GM19397 (cell line): Measurements from ENCODE around the gene DDX24.

ENCODE experiments used
- ATAC-seq: cut with Tn5 transposase; IDR thresholded peaks from one replicate; pipeline ENCODE4 v1.9.1; 2021; ENCODE audit warnings: mild to moderate bottlenecking, moderate library complexity; ENCODE audit not compliant: unreplicated experiment

DDX24 gene

GRCh38 chr14:94115058-94115591 is 34.1 kb upstream of the DDX24 start:
- ATAC-seq, result no peak

DNA sequence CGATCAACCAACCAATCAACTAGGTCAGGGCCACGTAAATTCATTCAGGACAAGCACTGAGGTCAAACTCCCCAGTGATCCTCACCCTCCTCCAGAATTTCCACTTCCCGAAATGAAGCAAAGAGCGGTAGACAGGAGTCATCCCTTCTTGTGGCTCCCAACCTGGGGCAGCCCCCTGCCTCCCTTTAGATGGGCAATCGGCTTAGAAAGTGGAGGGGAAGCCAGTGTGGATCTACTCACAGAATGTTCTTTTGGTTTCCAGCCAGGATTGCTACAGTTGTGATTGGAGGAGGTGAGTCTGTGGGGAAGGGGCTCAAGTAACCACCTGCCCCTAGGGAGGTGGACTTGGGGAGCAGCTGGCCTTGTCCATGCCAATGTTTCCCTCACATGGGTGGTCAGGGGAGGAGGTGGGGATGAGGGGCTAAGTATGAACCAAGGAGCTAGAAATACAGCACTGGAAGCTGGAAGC is 33.6 kb upstream of the DDX24 start:
- ATAC-seq, result no peak

- no peak for ATAC-seq
Observed at GRCh38 chr14:94113908-94114588, 33.0 kb upstream of the DDX24 start.

DNA sequence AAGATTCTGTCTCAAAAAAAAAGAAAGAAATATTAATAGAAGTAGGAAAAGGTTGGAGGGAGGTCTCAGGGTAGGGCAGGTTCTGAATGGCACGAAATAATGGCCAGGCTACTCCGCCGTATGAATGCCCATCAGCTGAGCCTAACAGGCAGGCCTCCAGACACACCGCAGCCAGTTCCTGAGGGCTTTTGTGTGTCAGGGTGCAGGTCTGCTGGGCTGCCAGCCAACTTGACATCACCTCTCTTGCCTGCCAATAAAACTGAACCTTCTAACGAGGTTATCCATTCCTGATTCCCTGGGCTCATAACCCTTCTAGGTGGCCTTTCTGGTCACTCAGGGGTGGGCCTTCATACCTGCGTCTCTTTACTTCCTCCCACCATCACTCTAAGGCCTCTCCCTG is 32.5 kb upstream of the DDX24 start:
- ATAC-seq, result no peak

DNA sequence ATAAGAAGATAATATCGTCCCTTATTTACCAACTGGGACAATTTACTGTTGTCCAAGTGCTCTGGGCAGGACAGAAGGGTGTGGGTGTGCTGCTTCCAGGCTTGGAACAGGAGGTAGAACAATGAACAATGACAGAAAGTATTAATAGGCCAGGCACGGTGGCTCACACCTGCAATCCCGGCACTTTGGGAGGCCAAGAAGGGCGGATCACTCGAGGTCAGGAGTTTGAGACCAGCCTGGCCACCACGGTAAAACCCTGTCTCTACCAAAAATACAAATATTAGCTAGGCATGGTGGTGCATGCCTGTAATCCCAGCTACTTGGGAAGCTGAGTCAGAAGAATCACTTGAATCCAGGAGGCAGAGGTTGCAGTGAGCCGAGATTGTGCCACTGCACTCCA is 32.1 kb upstream of the DDX24 start:
- no peak for ATAC-seq

- ATAC-seq, result no peak
Observed at GRCh38 chr14:94112513-94113063, 31.6 kb upstream of the DDX24 start.

DNA sequence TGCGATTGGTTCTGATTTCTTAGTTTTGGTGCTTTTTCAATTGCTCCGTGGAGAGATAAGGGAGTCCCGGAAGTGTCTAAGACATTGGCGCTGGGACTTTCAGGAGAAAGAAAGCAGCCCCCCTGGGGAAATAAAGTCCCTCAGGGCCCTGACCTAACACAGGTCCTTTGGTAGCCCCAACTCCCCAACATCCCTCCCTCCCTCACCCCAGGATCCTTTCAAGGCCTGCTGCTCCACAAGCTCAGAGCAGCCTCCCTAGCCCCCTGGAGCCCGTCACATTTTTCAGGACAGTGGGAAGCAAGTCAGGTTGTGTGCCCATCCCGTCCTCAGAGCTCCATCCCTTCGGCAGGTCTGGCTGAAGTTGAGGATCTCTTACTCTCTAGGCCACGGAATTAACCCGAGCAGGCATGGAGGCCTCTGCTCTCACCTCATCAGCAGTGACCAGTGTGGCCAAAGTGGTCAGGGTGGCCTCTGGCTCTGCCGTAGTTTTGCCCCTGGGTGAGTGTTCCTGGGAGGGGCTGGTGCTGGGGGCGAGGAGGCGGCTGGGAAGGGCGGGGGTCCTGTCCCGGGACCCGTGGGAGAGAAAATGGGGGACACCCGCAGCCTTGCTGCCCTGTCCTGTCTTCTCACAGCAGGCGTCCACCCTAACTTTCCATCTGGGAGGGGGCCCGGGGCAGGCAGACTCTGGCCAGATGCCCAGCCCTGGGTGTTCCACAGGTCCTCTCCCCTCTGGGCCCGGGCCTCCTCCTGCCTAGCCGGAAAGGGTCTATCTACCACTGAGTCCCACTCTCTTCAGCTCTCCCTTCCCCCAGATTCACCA is 30.5 kb upstream of the DDX24 start:
- no peak for ATAC-seq

GRCh38 chr14:94110552-94111181 is 29.7 kb upstream of the DDX24 start, which contains the start of gene IFI27:
Gene IFI27, plus strand, starts transcription at chr14:94110736.
- ATAC-seq, result no peak

- ATAC-seq, result no peak
Observed at GRCh38 chr14:94109915-94110250, 28.9 kb upstream of the DDX24 start.

DNA sequence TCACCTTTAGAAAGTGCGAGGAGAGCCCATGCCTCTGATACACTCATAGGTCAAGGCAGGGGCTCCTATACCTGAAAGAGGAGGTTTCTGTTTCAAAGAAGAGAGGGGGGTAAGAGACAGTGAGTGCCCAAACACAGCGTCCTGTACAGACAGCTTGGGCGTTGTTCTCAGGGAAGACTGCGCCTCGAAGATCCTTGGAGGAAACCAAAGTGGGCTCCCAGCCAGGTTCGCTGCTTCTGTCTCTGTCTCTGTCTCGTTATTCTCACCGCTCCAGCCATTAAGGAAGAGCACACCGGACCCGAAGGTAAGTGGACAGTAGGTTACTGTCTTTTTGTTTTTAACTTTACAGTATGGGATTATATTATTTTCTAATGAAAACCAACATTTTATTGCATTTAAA is 23.7 kb upstream of the DDX24 start:
- ATAC-seq, result no peak

DNA sequence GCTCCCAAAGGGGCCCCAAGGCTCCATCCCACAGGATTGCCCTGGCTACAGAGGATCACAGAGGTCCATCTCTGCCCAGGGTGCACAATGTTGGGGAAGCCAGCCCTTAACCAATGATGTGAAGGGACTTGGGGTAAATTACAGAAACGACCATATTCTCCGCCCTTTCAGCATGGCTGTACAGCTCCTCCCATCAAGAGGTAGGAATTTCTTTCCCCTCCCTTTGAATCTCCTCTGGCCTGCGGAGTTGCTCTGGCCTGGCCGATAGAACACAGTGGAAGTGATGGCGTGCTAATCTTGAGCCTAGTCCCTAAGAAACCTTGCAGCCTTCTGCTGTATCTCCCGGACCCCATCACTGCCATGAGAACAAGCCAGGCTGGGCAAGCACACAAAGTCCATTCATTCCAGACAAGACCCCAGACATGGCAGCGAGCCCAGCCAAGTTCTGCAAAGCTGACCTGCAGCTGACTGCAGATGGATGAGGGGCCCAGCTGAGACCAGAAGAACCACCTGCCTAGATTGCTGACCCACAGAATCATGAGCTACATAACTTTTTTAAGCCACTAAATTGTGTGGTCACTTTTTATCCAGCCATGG is 22.6 kb upstream of the DDX24 start:
- ATAC-seq, result no peak

- no peak for ATAC-seq
Observed at GRCh38 chr14:94102768-94103482, 21.9 kb upstream of the DDX24 start.

DNA sequence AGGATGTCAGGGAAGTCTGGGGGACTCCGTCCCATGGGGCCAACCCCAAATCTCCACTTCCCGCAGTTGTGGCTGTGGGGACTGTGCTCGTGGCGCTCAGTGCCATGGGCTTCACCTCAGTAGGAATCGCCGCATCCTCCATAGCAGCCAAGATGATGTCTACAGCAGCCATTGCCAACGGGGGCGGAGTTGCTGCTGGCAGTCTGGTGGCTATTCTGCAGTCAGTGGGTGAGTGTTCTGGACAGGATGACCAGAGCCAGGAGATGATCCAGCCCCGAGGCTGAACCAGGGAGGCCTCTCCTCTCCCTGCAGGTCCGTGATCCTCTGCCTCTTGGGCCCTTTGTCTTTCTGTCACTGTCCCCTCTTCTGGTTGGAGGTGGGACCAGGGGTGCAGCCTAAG is 20.7 kb upstream of the DDX24 start:
- ATAC-seq, result no peak

GRCh38 chr14:94100847-94101246 is 19.8 kb upstream of the DDX24 start:
- ATAC-seq, result no peak

DNA sequence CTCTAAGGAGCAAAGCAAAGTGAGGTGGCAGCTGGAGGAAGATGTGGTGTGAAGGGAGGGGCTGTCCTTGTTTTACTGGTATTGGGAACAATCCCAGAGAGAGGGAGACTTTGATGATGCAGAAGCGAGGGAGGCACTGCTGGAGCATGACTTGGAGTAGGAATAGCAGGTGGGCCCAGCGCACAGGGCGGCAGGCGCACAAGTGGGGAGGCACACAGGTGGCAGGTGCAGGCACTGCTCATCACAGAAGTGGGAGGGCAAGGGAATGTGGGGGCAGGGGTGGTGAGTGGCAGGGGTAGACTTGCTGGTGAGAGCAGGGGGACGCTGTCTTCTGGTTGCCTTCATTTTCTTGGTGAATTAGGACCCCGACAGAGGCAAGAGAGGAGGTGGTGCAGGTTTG is 18.0 kb upstream of the DDX24 start:
- no peak for ATAC-seq

- no peak for ATAC-seq
Observed at GRCh38 chr14:94098326-94098992, 17.5 kb upstream of the DDX24 start.

DNA sequence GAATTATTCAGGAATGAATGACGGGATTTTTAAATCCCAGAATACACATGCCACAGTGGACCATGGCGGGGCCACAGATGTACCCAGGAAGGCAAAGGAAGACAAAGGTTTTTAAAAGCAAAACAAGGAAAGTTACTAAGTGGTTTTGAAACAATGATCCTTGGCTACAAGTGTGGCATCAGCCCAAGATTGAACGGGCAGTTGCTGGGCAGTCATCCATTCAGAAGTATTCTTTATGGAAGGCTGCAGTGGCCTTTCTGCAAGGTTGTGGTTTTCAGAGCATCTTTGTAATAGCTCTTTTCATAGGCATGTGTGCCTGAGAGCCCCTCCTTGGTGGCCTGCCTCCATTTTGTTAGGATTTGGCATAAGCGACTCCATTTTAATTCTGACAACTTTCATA is 16.1 kb upstream of the DDX24 start:
- no peak for ATAC-seq

DNA sequence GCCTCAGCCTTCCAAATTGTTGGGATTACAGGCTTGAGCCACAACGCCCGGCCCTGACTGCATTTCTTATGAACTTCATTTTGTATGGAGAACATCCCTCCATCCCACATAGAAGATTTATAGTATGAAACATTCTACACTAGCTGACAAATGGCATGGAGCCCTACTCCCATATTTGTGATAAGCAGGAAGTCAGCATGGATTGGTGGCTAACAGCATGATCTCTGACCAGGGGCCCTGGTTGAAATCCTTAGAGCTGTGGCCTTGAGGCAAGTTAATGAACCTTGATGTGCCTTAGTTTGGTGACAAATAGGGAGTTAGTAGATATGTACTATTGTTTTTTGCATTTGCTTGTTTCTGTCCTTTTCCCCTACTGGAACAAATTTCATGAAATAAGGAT is 12.4 kb upstream of the DDX24 start:
- ATAC-seq, result no peak

- no peak for ATAC-seq
Observed at GRCh38 chr14:94089479-94089878, 8.5 kb upstream of the DDX24 start.

DNA sequence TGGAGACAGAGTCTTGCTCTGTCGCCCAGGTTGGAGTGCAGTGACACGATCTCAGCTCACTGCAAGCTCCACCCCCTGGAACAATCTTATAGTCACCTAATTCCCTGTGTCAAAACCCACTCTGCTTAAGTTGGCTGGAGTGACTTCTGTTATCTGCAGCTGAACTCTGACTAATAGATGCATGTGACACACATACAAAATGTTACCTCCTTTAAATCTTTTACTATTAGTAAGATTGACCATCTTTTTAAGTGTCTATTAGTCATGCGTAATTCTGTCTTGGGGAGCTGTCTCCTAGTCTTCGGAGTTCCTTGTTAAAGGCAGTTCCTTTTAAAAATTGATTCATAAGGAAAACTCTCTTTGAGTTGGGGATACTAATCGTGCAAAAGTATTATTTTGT is 7.5 kb upstream of the DDX24 start:
- ATAC-seq, result no peak
